HL-60 (cell line): Measurements from ENCODE around the gene TNXB.
"Not testable (repeated sequence)": the region's sequence is repeated elsewhere in the genome, so short reads cannot be mapped to it uniquely, and the experiment has no call there.

Source experiments
- GABPA ChIP-seq: IDR thresholded peaks from 2 replicates; pipeline ENCODE4 v1.6.1; 2012; ENCODE audit warnings: low read depth
- REST ChIP-seq: IDR thresholded peaks from 2 replicates; pipeline ENCODE4 v1.6.1; 2012; ENCODE audit warnings: low read depth; ENCODE audit not compliant: insufficient replicate concordance
- TF ChIP-seq, protein P1 (sequence below): IDR thresholded peaks from one replicate; pipeline ENCODE4 v1.5.1; 2011; ENCODE audit warnings: low read length, control low read depth, inconsistent platforms; ENCODE audit not compliant: insufficient read depth

GRCh38 chr6:32013738-32014137 is 95.4 kb downstream of the TNXB start:
- TF ChIP-seq, protein P1, sequence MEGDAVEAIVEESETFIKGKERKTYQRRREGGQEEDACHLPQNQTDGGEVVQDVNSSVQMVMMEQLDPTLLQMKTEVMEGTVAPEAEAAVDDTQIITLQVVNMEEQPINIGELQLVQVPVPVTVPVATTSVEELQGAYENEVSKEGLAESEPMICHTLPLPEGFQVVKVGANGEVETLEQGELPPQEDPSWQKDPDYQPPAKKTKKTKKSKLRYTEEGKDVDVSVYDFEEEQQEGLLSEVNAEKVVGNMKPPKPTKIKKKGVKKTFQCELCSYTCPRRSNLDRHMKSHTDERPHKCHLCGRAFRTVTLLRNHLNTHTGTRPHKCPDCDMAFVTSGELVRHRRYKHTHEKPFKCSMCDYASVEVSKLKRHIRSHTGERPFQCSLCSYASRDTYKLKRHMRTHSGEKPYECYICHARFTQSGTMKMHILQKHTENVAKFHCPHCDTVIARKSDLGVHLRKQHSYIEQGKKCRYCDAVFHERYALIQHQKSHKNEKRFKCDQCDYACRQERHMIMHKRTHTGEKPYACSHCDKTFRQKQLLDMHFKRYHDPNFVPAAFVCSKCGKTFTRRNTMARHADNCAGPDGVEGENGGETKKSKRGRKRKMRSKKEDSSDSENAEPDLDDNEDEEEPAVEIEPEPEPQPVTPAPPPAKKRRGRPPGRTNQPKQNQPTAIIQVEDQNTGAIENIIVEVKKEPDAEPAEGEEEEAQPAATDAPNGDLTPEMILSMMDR = not testable (repeated sequence)
- not testable (repeated sequence) for TF ChIP-seq GABPA, REST
